ENCODE data around the gene OLFML2A. TPM values are rescaled to one million over a fixed set of nuclear protein-coding genes. Genes with fewer than 3 reads are reported as not detected.

OLFML2A gene
- total and polyA plus RNA-seq, 12 donors: 1.7 to 21.4 (median 7.3) TPM

- peak overlapping the region in 2 of 4 donors; percentile 71 to 81 for H3K4me3 ChIP-seq
- H3K36me3 ChIP-seq (replicated peaks in 1 of 2): no peaks in the 10 kb centered on the region
- peak in 2 of 7 donors; percentile 34 to 52 for DNase-seq
- no peaks in the 10 kb centered on the region for H3K9me3 ChIP-seq (replicated peaks in 1 of 3)
- intact Hi-C loops (cut with DNase I): loop anchor here (10.0 kb wide), 1 partner anchor 605 kb away; no protein-coding TSS in a partner anchor
- H3K27me3 ChIP-seq: peaks cover 28% of the 10 kb centered on the region
- no peak for TF ChIP-seq POLR2A (IDR thresholded peaks at IDR 0.05)
- TF ChIP-seq, protein P1, sequence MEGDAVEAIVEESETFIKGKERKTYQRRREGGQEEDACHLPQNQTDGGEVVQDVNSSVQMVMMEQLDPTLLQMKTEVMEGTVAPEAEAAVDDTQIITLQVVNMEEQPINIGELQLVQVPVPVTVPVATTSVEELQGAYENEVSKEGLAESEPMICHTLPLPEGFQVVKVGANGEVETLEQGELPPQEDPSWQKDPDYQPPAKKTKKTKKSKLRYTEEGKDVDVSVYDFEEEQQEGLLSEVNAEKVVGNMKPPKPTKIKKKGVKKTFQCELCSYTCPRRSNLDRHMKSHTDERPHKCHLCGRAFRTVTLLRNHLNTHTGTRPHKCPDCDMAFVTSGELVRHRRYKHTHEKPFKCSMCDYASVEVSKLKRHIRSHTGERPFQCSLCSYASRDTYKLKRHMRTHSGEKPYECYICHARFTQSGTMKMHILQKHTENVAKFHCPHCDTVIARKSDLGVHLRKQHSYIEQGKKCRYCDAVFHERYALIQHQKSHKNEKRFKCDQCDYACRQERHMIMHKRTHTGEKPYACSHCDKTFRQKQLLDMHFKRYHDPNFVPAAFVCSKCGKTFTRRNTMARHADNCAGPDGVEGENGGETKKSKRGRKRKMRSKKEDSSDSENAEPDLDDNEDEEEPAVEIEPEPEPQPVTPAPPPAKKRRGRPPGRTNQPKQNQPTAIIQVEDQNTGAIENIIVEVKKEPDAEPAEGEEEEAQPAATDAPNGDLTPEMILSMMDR (IDR thresholded peaks at IDR 0.05): no peak
- no peak overlapping the region for H3K27ac ChIP-seq
- WGBS, 4 donors: 5 to 8% (median 6%) methylated on average over 56 of the region's 56 CpGs
- peaks cover 5 to 11% of the 10 kb centered on the region in 2 donors for H3K4me1 ChIP-seq (replicated peaks in 1 of 2)
These were observed 7.2 kb upstream of the OLFML2A start for GRCh38 chr9:124769549-124770358.

DNA sequence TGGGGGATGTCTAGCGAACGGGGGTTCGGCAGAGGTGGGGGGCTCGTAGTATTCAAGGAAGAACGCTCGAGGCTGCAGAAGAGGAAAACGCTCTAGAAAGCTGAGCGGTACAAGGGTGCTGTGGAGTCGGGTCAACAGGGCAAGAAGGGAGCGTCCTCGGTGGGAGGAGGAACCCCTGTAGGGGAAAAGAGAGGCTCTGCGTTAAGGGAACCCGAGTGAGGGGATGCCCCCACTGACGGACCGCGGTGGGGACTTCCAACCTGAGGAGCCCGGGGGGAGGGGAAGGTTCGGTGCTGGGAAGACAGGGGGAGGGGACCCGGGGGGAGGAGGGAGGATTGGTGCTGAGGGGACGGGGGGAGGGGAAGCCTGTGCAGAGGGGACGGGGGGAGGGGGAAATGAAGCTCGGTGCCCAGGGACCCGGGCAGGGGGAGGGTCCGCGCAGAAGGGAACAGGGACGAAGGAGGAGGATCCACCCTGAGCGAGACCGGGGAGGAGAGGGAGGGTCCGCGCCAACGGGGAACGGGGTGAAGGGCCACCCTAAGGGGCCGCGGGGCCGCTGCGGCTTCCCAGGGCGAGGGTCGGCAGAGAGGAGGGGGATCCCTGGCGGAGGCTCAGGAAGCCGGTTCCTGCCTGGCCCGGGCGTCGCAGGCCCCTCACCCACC lies 6.4 kb upstream of the OLFML2A start:
- Histone ChIP-seq H3K27me3 (peaks cover 28% of the 10 kb centered on the region), H3K4me3 (peak overlapping the region in 3 of 4 donors; percentile 13 to 81 (median 71)), H3K4me1 (replicated peaks in 1 of 2) (peaks cover 5 to 11% of the 10 kb centered on the region in 2 donors), H3K27ac (peak overlapping the region in 1 of 5 donors; percentile 71), H3K9me3 (replicated peaks in 1 of 3) (no peaks in the 10 kb centered on the region), H3K36me3 (replicated peaks in 1 of 2) (no peaks in the 10 kb centered on the region)
- DNase-seq: peak in 3 of 7 donors; percentile 48 to 54 (median 52)
- TF ChIP-seq, protein P1 (IDR thresholded peaks at IDR 0.05): no peak
- no peak for TF ChIP-seq POLR2A (IDR thresholded peaks at IDR 0.05)
- intact Hi-C loops (cut with DNase I): loop anchor here (10.0 kb wide), 1 partner anchor 604 kb away; no protein-coding TSS in a partner anchor
- 0 to 1% (median 1%) methylated on average over 15 to 43 of the region's 43 CpGs for WGBS, 4 donors

GRCh38 chr9:124771021-124771866 lies 5.7 kb upstream of the OLFML2A start, which contains the start of gene NR6A1:
NR6A1 (minus strand) TSS chr9:124771311.
- WGBS, 4 donors: 0 to 1% (median 0%) methylated on average over 31 to 82 of the region's 82 CpGs
- peaks cover 24% of the 10 kb centered on the region for H3K27me3 ChIP-seq
- H3K4me1 ChIP-seq (replicated peaks in 1 of 2): peaks cover 5 to 12% of the 10 kb centered on the region in 2 donors
- H3K36me3 ChIP-seq (replicated peaks in 1 of 2): no peaks in the 10 kb centered on the region
- TF ChIP-seq POLR2A (IDR thresholded peaks at IDR 0.05): peak in 1 of 2 donors; percentile 31
- TF ChIP-seq, protein P1 (IDR thresholded peaks at IDR 0.05): peak in 3 of 6 experiments; percentile 18 to 30 (median 22)
- H3K9me3 ChIP-seq (replicated peaks in 1 of 3): no peaks in the 10 kb centered on the region
- DNase-seq: peak; percentile 97 to 98 (median 98)
- intact Hi-C loops (cut with DNase I): loop anchor here (10.0 kb wide), 1 partner anchor 604 kb away; no protein-coding TSS in a partner anchor
- H3K27ac ChIP-seq: peak within 1 kb of the TSS in 4 of 5 donors; percentile 50 to 75 (median 67)
- peak within 1 kb of the TSS in 3 of 4 donors; percentile 13 to 81 (median 71) for H3K4me3 ChIP-seq
